NCI-H2227 (cell line): ENCODE measurements around the gene PSMD2.
"Not testable (repeated sequence)": the region's sequence is repeated elsewhere in the genome, so short reads cannot be mapped to it uniquely, and the experiment has no call there.

Experiments used
- DNase-seq: peaks from one replicate; lab custom pipeline; 2025; ENCODE audit not compliant: unreplicated experiment; lab: John Stamatoyannopoulos, UW

The PSMD2 gene

GRCh38 chr3:184337981-184338380 lies 38.9 kb downstream of the PSMD2 start:
- DNase-seq = no peak

GRCh38 chr3:184338511-184338945 lies 39.5 kb downstream of the PSMD2 start:
- peak; percentile 98 for DNase-seq

- DNase-seq = peak; percentile 71
Measured at GRCh38 chr3:184339001-184339400, 40.0 kb downstream of the PSMD2 start.

GRCh38 chr3:184339451-184340135 lies 40.6 kb downstream of the PSMD2 start:
- DNase-seq = not testable (repeated sequence)

GRCh38 chr3:184341925-184342324 lies 42.9 kb downstream of the PSMD2 start:
- DNase-seq = no peak

GRCh38 chr3:184343200-184343876 lies 44.3 kb downstream of the PSMD2 start:
- DNase-seq = no peak

GRCh38 chr3:184344579-184345316 lies 45.7 kb downstream of the PSMD2 start:
- no peak for DNase-seq

GRCh38 chr3:184345317-184346144 lies 46.5 kb downstream of the PSMD2 start:
- peak; percentile 86 for DNase-seq

- DNase-seq = no peak
Measured at GRCh38 chr3:184346480-184347190, 47.6 kb downstream of the PSMD2 start.

- DNase-seq = peak; percentile 35
Measured at GRCh38 chr3:184347321-184348056, 48.4 kb downstream of the PSMD2 start.

- DNase-seq = no peak
Measured at GRCh38 chr3:184348057-184348382, 49.0 kb downstream of the PSMD2 start.

- no peak for DNase-seq
Measured at GRCh38 chr3:184349563-184350470, 50.8 kb downstream of the PSMD2 start.

- no peak for DNase-seq
Measured at GRCh38 chr3:184350618-184351017, 51.6 kb downstream of the PSMD2 start.

GRCh38 chr3:184351511-184352148 lies 52.6 kb downstream of the PSMD2 start:
- no peak for DNase-seq

- DNase-seq = no peak
Measured at GRCh38 chr3:184352149-184352785, 53.2 kb downstream of the PSMD2 start.

- DNase-seq = no peak
Measured at GRCh38 chr3:184352897-184353545, 54.0 kb downstream of the PSMD2 start.

- DNase-seq = no peak
Measured at GRCh38 chr3:184353546-184353941, 54.5 kb downstream of the PSMD2 start.
